ENCODE measurements around the gene SUPT4H1. TPM values are rescaled to one million over a fixed set of nuclear protein-coding genes. Genes with fewer than 3 reads are reported as not detected.
"Not testable (repeated sequence)": the region's sequence is repeated elsewhere in the genome, so short reads cannot be mapped to it uniquely, and the experiment has no call there.

The SUPT4H1 gene
- total RNA-seq, 1 donor, result 67.3 TPM

DNA sequence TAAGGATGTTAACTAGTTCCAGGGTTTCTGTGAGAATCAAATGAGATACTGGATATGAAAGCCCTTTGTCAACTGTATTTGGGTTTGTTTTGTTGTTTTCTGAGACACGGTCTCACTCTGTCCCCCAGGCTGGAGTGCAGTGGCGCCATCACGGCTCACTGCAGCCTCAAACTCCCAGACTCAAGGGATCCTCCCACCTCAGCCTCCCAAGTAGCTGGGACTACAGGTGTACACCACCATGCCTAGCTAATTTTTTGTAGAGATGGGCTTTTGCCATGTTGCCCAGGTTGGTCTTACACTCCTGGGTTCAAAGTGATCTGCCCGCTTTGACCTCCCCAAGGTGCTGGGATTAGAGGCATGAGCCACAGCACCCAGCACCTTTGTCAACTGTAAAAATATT, 8.9 kb downstream of the SUPT4H1 start:
- DNase-seq (ENCODE audit: low read depth in 2 of 3, low spot score in 2 of 3), result no peak

GRCh38 chr17:58341861-58342475, 10.0 kb downstream of the SUPT4H1 start:
- no peak for DNase-seq (ENCODE audit: low read depth in 2 of 3, low spot score in 2 of 3)

DNA sequence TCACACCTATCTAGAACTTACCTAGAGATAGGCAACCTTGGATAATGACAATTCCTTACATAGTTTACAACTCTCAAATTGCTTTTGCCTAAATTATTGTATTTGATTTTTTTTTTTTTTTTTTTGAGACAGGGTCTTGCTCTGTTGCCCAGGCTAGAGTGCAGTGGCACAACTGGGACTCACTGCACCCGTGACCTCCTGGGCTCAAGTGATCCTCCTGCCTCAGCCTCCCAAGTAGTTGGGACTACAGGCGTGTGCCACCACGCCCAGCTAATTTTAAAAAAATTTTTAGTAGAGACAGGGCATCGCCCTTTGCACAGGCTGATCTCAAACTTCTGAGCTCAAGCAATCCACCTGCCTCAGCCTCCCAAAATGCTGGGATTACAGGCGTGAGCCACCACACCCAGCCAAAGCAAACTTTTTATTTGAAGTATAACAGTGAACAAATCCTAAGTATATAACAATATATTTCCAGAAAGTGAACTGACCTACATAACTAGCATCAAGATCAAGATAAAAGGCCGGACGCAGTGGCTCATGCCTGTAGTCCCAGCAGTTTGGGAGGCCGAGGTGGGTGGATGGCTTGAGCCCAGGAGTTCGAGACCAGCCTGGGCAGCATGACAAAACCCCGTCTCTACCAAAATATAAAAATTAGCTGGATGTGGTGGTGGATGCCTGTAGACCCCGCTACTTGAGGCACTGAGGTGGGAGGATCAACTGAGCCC, 10.7 kb downstream of the SUPT4H1 start:
- not testable (repeated sequence) for DNase-seq (ENCODE audit: low read depth in 2 of 3, low spot score in 2 of 3)

DNA sequence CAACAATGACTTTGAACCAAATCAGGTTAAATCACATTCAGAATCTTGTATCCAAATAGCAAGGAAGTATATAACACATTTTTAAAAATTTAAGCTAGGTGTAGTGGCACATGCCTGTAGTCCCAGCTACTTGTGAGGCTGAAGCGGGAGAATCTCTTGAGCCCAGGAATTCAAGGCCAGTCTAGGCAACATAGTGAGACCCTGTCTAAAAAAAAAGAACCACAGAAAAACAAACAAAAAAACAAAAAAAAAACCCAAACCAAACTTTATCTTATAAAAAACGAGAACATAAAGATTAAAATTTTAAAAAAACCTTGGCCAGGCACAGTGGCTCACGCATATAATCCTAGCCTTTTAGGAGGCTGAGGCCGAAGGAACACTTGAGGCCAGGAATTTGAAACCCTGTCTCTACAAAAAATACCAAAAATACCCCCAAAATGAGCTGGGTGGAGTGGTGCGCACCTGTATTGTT, 11.6 kb downstream of the SUPT4H1 start:
- DNase-seq (ENCODE audit: low read depth in 2 of 3, low spot score in 2 of 3), result no peak

GRCh38 chr17:58339755-58340404, 12.1 kb downstream of the SUPT4H1 start:
- no peak for DNase-seq (ENCODE audit: low read depth in 2 of 3, low spot score in 2 of 3)

GRCh38 chr17:58338841-58339754, 12.9 kb downstream of the SUPT4H1 start:
- peak in 2 of 3 donors; percentile 52 to 59 for DNase-seq (ENCODE audit: low read depth in 2 of 3, low spot score in 2 of 3)

DNA sequence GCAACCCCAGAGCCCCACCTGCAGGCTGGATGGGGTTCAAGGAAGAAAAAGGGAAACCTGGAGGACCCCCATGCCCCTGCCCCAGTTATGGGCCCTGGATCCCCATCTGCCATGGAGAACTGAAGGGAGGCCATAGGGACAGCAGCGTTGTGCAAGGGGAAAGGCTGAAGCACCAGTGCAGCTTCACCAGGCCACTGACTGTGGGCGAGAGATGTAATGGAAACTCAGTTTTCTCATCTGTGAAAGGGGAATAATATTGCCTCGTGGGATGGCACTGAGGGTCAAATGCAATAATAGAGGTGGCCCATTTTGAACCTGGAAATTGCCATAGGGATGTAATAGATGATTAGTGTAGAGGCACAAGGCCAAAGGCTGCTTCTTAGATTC, 13.6 kb downstream of the SUPT4H1 start:
- no peak for DNase-seq (ENCODE audit: low read depth in 2 of 3, low spot score in 2 of 3)

GRCh38 chr17:58337600-58338453, 14.2 kb downstream of the SUPT4H1 start:
- DNase-seq (ENCODE audit: low read depth in 2 of 3, low spot score in 2 of 3), result peak; percentile 73 to 98 (median 94)

DNA sequence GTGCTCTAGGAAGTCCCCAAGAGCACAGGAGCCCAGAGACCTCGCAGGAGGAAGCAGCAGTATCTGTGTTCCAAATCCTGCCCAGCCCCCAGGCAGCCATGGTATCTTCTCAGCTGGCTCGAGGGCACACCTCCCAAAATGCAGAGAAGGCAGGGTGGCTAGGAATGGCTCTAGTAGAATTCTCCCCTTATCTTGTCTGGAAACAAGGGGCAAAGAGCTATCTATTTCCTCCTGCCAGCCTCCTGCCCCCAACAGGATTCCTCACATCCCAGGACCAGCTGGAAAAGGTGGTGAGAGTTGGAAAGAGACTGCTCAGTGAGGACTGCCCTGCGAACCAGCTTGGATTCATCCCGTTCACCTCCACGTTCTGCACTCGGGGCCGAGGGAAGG, 14.8 kb downstream of the SUPT4H1 start:
- peak in 1 of 3 donors; percentile 54 for DNase-seq (ENCODE audit: low read depth in 2 of 3, low spot score in 2 of 3)

GRCh38 chr17:58336456-58337209, 15.4 kb downstream of the SUPT4H1 start:
- DNase-seq (ENCODE audit: low read depth in 2 of 3, low spot score in 2 of 3), result no peak

GRCh38 chr17:58335779-58336455, 16.1 kb downstream of the SUPT4H1 start:
- peak in 2 of 3 donors; percentile 84 to 93 for DNase-seq (ENCODE audit: low read depth in 2 of 3, low spot score in 2 of 3)

- no peak for DNase-seq (ENCODE audit: low read depth in 2 of 3, low spot score in 2 of 3)
Observed at GRCh38 chr17:58335061-58335731, 16.8 kb downstream of the SUPT4H1 start.

- DNase-seq (ENCODE audit: low read depth in 2 of 3, low spot score in 2 of 3), result no peak
Observed at GRCh38 chr17:58334661-58335060, 17.3 kb downstream of the SUPT4H1 start.

- DNase-seq (ENCODE audit: low read depth in 2 of 3, low spot score in 2 of 3), result no peak
Observed at GRCh38 chr17:58334256-58334655, 17.7 kb downstream of the SUPT4H1 start.

DNA sequence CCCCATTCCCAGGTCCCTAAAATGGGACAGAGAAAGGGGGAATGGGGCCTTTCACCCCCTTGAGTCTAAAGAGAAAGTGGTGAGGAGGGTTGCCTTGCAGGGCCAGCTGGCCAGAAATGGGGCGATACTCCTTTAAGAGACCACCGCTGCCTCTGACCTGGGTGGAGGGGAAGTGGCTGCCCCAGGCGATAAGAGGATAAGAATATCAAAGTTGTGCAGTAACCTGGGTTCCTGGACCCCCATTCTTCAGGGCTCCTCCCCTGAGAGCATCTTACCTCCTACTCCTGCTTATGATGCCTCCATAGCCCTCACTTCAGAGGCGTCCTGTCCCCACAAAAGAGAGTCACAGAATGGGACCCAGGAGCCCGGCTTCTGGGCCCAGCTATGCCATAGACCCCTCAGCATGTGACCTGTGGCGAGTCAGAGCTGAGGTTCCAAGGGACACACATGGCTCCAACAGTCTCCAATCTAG, 18.2 kb downstream of the SUPT4H1 start:
- peak in 2 of 3 donors; percentile 80 to 94 for DNase-seq (ENCODE audit: low read depth in 2 of 3, low spot score in 2 of 3)

DNA sequence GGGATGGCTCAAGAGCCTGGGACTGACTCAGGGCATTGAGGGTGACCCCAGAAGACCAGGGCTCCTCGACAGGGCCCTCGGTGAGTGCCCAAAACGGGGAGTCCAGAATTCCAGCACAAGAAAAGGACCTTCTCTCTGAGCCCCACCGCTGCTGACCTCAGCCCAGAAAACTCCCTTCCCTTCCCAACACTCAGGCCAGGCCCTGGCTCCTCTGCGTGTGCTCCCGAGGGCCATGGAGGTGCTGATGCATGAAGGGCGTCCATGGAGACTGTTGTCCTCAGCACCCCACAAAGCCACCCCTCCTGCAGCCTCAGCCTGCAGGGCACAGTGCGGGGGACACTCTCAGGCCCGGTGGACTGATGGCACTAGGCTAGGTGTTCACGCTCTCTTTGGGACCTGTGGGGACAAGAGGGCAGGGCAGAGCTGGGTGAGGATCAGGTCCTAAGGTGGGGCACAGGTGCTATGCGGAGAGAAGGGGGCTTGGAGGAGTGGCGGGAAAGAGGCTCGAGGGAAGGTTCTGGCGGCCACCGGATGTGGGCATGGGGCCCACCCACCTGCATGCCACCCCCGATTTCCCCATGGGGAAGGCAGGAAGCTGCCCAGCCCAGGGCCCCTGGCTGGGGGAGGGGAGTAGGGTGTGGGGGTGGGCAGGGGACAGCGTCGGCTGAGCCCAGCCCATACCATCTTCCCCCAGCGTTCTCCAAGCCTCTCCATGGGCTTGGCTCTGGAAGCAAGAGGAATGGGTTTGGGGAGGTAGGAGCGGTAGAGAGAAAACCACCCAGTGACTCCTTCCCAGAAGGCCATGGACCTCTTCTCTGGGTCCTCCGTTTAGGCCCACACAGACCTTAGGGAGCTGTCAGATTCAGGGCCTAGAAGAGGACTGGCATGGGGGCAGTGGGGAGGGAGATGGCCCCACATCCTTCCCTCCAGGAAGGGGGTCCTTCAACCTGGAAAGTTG, 18.9 kb downstream of the SUPT4H1 start:
- DNase-seq (ENCODE audit: low read depth in 2 of 3, low spot score in 2 of 3), result peak in 1 of 3 donors; percentile 63

Measured in hematopoietic multipotent progenitor cell (in vitro differentiated cells).